ENCODE measurements around the gene NPIPA8.
"Not testable (repeated sequence)": the region's sequence is repeated elsewhere in the genome, so short reads cannot be mapped to it uniquely, and the experiment has no call there.

Gene NPIPA8

GRCh38 chr16:18270171-18270570 is 66.4 kb downstream of the NPIPA8 start:
- not testable (repeated sequence) for DNase-seq

Data from NCI-H774 (cell line).